Stimulated activated CD8-positive, alpha-beta memory T cell treated with anti-CD3 and anti-CD28 coated beads, Interleukin-2, amount 100 ng/mL, for 1 hour (primary cell): ENCODE measurements around the gene EML5.

Source experiments
- DNase-seq, 2 donors: peaks; one replicate each; pipeline ENCODE4 v3.0.0-alpha.2; 2020; ENCODE audit warnings: low read depth in 2 of 2

The EML5 gene

GRCh38 chr14:88617479-88617878, 175.3 kb downstream of the EML5 start:
- no peak for DNase-seq

GRCh38 chr14:88616697-88617096, 176.1 kb downstream of the EML5 start:
- no peak for DNase-seq

GRCh38 chr14:88614218-88614907, 178.4 kb downstream of the EML5 start:
- no peak for DNase-seq

GRCh38 chr14:88613552-88614010, 179.2 kb downstream of the EML5 start:
- DNase-seq = no peak

- no peak for DNase-seq
Measured at GRCh38 chr14:88612981-88613380, 179.8 kb downstream of the EML5 start.

GRCh38 chr14:88611878-88612277, 180.9 kb downstream of the EML5 start:
- no peak for DNase-seq

- no peak for DNase-seq
Measured at GRCh38 chr14:88607829-88608228, 184.9 kb downstream of the EML5 start.

- no peak for DNase-seq
Measured at GRCh38 chr14:88605594-88605993, 187.2 kb downstream of the EML5 start.

GRCh38 chr14:88604212-88604611, 188.5 kb downstream of the EML5 start:
- DNase-seq = no peak

GRCh38 chr14:88599761-88600439, 192.9 kb downstream of the EML5 start:
- no peak for DNase-seq

GRCh38 chr14:88599326-88599725, 193.4 kb downstream of the EML5 start:
- DNase-seq = no peak

GRCh38 chr14:88598097-88598675, 194.6 kb downstream of the EML5 start:
- no peak for DNase-seq

- no peak for DNase-seq
Measured at GRCh38 chr14:88597601-88598000, 195.2 kb downstream of the EML5 start.

GRCh38 chr14:88597038-88597437, 195.7 kb downstream of the EML5 start:
- no peak for DNase-seq

- no peak for DNase-seq
Measured at GRCh38 chr14:88592031-88592430, 200.7 kb downstream of the EML5 start.

- no peak for DNase-seq
Measured at GRCh38 chr14:88590173-88590572, 202.6 kb downstream of the EML5 start.

- no peak for DNase-seq
Measured at GRCh38 chr14:88588081-88588480, 204.7 kb downstream of the EML5 start.

GRCh38 chr14:88584451-88584850, 208.3 kb downstream of the EML5 start:
- no peak for DNase-seq

- no peak for DNase-seq
Measured at GRCh38 chr14:88576222-88576621, 216.5 kb downstream of the EML5 start.

GRCh38 chr14:88572117-88572516, 220.6 kb downstream of the EML5 start:
- DNase-seq = no peak

GRCh38 chr14:88568196-88568595, 224.6 kb downstream of the EML5 start:
- DNase-seq = no peak

GRCh38 chr14:88565427-88565826, 227.3 kb downstream of the EML5 start:
- DNase-seq = no peak

GRCh38 chr14:88563845-88564244, 228.9 kb downstream of the EML5 start:
- no peak for DNase-seq
